NB4 (cell line): Measurements from ENCODE around the gene EHD2.
A peak's percentile ranks its signal among the peaks of the same experiment; 100 is the strongest.

Source experiments
- DNase-seq: peaks from one replicate; pipeline ENCODE4 v3.0.0; 2010; ENCODE audit warnings: low read depth
- H3K4me3 ChIP-seq: one replicate; pipeline ENCODE4 v1.5.1; 2011; ENCODE audit warnings: mild to moderate bottlenecking, low read depth, low read length, moderate library complexity
- MAX ChIP-seq: IDR thresholded peaks from 2 replicates; pipeline ENCODE4 v1.6.1; 2011; ENCODE audit warnings: low read depth, low read length
- MYC ChIP-seq: IDR thresholded peaks from 2 replicates; pipeline ENCODE4 v1.6.1; 2011; ENCODE audit warnings: low read depth, low read length
- POLR2A ChIP-seq: IDR thresholded peaks from 2 replicates; pipeline ENCODE4 v1.6.1; 2011; ENCODE audit warnings: mild to moderate bottlenecking; ENCODE audit not compliant: insufficient read length; ENCODE audit errors: extremely low read depth
- TF ChIP-seq, protein P1 (sequence below): IDR thresholded peaks from one replicate; pipeline ENCODE4 v1.5.1; 2012; ENCODE audit warnings: low read depth, low read length

EHD2 gene

GRCh38 chr19:47750752-47751151 is 37.5 kb downstream of the EHD2 start:
- H3K4me3 ChIP-seq, result no peak overlapping the region
- no peak for DNase-seq
- TF ChIP-seq, protein P1, sequence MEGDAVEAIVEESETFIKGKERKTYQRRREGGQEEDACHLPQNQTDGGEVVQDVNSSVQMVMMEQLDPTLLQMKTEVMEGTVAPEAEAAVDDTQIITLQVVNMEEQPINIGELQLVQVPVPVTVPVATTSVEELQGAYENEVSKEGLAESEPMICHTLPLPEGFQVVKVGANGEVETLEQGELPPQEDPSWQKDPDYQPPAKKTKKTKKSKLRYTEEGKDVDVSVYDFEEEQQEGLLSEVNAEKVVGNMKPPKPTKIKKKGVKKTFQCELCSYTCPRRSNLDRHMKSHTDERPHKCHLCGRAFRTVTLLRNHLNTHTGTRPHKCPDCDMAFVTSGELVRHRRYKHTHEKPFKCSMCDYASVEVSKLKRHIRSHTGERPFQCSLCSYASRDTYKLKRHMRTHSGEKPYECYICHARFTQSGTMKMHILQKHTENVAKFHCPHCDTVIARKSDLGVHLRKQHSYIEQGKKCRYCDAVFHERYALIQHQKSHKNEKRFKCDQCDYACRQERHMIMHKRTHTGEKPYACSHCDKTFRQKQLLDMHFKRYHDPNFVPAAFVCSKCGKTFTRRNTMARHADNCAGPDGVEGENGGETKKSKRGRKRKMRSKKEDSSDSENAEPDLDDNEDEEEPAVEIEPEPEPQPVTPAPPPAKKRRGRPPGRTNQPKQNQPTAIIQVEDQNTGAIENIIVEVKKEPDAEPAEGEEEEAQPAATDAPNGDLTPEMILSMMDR, result no peak
- TF ChIP-seq MYC (no peak), MAX (no peak), POLR2A (no peak)

DNA sequence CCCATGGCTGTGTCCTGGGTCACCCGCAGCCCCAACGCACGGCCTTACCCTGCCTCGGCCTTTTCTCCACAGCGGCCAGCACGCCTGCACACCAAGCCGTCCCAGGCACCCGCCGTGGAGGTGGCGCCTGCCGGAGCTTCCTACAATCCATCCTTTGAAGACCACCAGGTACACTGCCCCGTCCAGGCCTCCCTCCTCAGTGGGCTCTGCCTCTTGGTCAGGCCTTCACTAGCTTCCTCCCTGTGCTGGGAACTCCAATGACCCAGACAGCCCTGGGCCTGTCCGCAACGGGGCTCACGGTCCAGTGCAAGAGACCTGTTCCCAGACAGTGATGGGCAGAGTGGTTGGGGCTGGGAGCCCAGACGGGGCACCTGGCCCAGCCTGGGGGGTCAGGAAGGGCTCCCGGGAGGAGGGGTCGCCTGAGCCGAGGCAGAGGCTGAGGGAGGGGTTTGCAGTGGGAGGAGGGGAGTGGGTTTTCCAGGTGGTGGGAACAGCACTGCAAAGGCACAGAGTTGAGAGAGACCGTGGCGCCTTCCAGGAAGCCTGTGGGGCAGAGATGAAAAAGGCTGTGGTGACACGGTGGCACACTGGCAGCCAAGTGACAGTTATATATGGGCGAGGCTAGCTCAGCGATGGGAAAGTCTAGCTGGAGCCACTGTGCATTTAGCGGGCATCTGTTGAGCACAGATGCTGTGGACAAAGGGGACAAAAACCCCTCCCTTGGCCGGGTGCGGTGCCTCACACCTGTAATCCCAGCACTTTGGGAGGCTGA is 39.4 kb downstream of the EHD2 start:
- H3K4me3 ChIP-seq, result no peak overlapping the region
- DNase-seq, result no peak
- TF ChIP-seq MYC (no peak), POLR2A (no peak), MAX (no peak)
- TF ChIP-seq, protein P1, result no peak

GRCh38 chr19:47754206-47755064 is 41.2 kb downstream of the EHD2 start:
- TF ChIP-seq POLR2A, result no peak
- TF ChIP-seq MAX, result no peak
- TF ChIP-seq, protein P1, result no peak
- no peak for TF ChIP-seq MYC
- no peak overlapping the region for H3K4me3 ChIP-seq
- no peak for DNase-seq

- DNase-seq, result no peak
- no peak overlapping the region for H3K4me3 ChIP-seq
- no peak for TF ChIP-seq POLR2A
- no peak for TF ChIP-seq MYC
- TF ChIP-seq, protein P1, result no peak
- no peak for TF ChIP-seq MAX
Observed at GRCh38 chr19:47755065-47755761, 42.0 kb downstream of the EHD2 start.

DNA sequence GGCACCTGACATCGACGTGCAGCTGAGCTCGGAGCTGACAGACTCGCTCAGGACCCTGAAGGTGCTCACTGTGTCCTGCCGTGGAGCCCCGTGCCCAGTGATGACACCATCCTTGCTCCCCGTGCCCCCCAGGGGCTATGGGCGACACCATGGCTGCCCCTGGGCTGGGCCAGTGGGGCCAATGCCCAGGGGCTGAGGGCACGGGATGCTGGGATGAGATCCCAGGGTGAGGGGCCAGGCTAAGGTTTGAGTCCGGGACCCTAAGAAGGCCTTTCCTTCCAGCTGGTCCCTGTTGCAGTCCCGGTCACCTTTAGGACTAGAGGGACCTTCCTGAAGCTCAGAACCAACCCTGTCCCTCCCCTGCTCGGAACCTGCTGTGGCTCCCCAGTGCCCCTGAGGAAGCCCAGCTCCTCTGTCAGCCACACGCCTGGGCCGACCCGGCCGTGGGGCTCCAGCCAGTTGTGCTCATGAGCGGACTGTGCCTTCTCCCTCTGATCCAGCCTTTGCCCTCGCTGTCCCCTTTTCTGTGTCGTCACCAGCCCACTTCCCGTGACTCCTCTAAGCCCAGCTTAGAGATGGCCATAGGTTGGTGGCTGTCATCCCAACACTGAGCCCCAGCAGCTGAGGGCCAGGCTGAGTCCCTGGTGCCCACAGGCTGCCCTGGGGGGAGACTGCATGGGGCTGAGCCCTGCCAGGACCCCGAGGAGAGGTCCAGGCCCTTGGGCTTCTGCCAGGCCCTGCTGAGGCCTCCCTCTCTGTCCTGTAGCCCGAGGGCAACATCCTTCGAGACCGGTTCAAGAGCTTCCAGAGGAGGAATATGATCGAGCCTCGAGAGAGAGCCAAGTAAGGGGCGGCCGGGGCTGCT is 42.8 kb downstream of the EHD2 start:
- no peak overlapping the region for H3K4me3 ChIP-seq
- TF ChIP-seq MYC (no peak), POLR2A (no peak), MAX (no peak)
- TF ChIP-seq, protein P1, result no peak
- peak; percentile 23 for DNase-seq
